Gastrocnemius medialis (tissue), 4 donors: Measurements from ENCODE around the gene PDSS2.

Experiments used
- POLR2A ChIP-seq, 2 donors: fragments of 450-650 bp; IDR thresholded peaks; one replicate each; pipeline ENCODE4 v1.6.1; 2017; ENCODE audit warnings: antibody characterized with exemption in 2 of 2, mild to moderate bottlenecking in 2 of 2, moderate library complexity in 2 of 2
- TF ChIP-seq, protein P1 (sequence below), 5 experiments: fragments of 450-650 bp in 3 of 5; fragments of 200-600 bp in 2 of 5; sonication (generic) in 2 of 5; IDR thresholded peaks in 4 of 5; conservative IDR thresholded peaks in 1 of 5; 1 replicate in 4 of 5; 2 replicates in 1 of 5; pipeline ENCODE4 v1.5.1; 2016 to 2019; ENCODE audit warnings: antibody characterized with exemption in 5 of 5, mild to moderate bottlenecking in 3 of 5, moderate library complexity in 3 of 5

- TF ChIP-seq, protein P1, sequence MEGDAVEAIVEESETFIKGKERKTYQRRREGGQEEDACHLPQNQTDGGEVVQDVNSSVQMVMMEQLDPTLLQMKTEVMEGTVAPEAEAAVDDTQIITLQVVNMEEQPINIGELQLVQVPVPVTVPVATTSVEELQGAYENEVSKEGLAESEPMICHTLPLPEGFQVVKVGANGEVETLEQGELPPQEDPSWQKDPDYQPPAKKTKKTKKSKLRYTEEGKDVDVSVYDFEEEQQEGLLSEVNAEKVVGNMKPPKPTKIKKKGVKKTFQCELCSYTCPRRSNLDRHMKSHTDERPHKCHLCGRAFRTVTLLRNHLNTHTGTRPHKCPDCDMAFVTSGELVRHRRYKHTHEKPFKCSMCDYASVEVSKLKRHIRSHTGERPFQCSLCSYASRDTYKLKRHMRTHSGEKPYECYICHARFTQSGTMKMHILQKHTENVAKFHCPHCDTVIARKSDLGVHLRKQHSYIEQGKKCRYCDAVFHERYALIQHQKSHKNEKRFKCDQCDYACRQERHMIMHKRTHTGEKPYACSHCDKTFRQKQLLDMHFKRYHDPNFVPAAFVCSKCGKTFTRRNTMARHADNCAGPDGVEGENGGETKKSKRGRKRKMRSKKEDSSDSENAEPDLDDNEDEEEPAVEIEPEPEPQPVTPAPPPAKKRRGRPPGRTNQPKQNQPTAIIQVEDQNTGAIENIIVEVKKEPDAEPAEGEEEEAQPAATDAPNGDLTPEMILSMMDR (IDR thresholded peaks at IDR 0.05 in 4 of 5, conservative IDR thresholded peaks at IDR 0.05 in 1 of 5), result no peak
- TF ChIP-seq POLR2A (IDR thresholded peaks at IDR 0.05), result no peak
Observed at GRCh38 chr6:107411161-107411560, 48.2 kb downstream of the PDSS2 start.
